HEK293 (cell line): ENCODE data around the gene GNG14.

Experiments
- CTCF ChIA-PET: fragments of 350-600 bp; formaldehyde crosslinking; extraction: SDS; loops from one replicate; lab custom pipeline; 2021; ENCODE audit warnings: antibody characterized with exemption; lab: Yijun Ruan, JAX
- POLR2A ChIA-PET: fragments of 300-600 bp; formaldehyde crosslinking; extraction: SDS; loops from one replicate; lab custom pipeline; 2020; ENCODE audit warnings: antibody characterized with exemption, inconsistent platforms; lab: Yijun Ruan, JAX
- H3K27ac ChIP-seq: fragments of 200-500 bp; sonication (Bioruptor generic); 2 replicates; pipeline ENCODE4 v1.5.1; 2014; ENCODE audit warnings: low read depth, low read length, control low read depth, inconsistent platforms; ENCODE audit errors: extremely low read depth
- H3K36me3 ChIP-seq, 2 experiments: fragments of 200-500 bp in 1 of 2; sonication (Bioruptor generic) in 1 of 2; 1 replicate in 1 of 2; 2 replicates in 1 of 2; pipeline ENCODE4 v1.5.1; 2014 to 2017; ENCODE audit warnings: inconsistent platforms in 2 of 2, low read length in 2 of 2; ENCODE audit not compliant: control insufficient read depth in 2 of 2, insufficient read depth in 1 of 2
- H3K4me1 ChIP-seq: fragments of 200-500 bp; sonication (Bioruptor generic); 2 replicates; pipeline ENCODE4 v1.5.1; 2014; ENCODE audit warnings: mild to moderate bottlenecking, low read length, inconsistent platforms; ENCODE audit not compliant: control insufficient read depth, insufficient read depth
- H3K4me3 ChIP-seq: 2 replicates; pipeline ENCODE4 v1.5.1; 2011; ENCODE audit warnings: low read depth, mild to moderate bottlenecking, control low read depth, low read length, moderate library complexity
- H3K9me3 ChIP-seq: fragments of 200-500 bp; sonication (Bioruptor generic); 2 replicates; pipeline ENCODE4 v1.5.1; 2014; ENCODE audit warnings: low read depth, low read length, inconsistent platforms; ENCODE audit not compliant: control insufficient read depth, insufficient read depth
- AEBP2 ChIP-seq: fragments of 450-650 bp; formaldehyde crosslinking; IDR thresholded peaks from 2 replicates; pipeline ENCODE4 v1.5.1; 2016; ENCODE audit warnings: missing biosample characterization, missing genetic modification characterization, borderline replicate concordance
- HIC1 ChIP-seq: fragments of 450-650 bp; formaldehyde crosslinking; IDR thresholded peaks from 2 replicates; pipeline ENCODE4 v1.5.1; 2016; ENCODE audit warnings: missing biosample characterization, missing genetic modification characterization
- KLF10 ChIP-seq: fragments of 450-650 bp; IDR thresholded peaks from 2 replicates; pipeline ENCODE4 v1.5.1; 2018; ENCODE audit warnings: missing biosample characterization, mild to moderate bottlenecking, missing genetic modification characterization
- REPIN1 ChIP-seq: fragments of 450-650 bp; formaldehyde crosslinking; IDR thresholded peaks from 2 replicates; pipeline ENCODE4 v1.5.1; 2017; ENCODE audit warnings: missing biosample characterization, missing genetic modification characterization, low read depth
- SP2 ChIP-seq: fragments of 450-650 bp; formaldehyde crosslinking; IDR thresholded peaks from 2 replicates; pipeline ENCODE4 v1.5.1; 2016; ENCODE audit warnings: missing biosample characterization, missing genetic modification characterization
- SP3 ChIP-seq: fragments of 450-650 bp; formaldehyde crosslinking; IDR thresholded peaks from 2 replicates; pipeline ENCODE4 v1.5.1; 2016; ENCODE audit warnings: missing biosample characterization, missing genetic modification characterization
- TCF7L2 ChIP-seq: IDR thresholded peaks from 2 replicates; pipeline ENCODE4 v1.6.1; 2011; ENCODE audit warnings: low read depth, mild to moderate bottlenecking, inconsistent platforms, low read length, moderate library complexity, borderline replicate concordance
- TRIM28 ChIP-seq: IDR thresholded peaks from 2 replicates; pipeline ENCODE4 v1.6.1; 2011; ENCODE audit warnings: low read length, control low read depth, borderline replicate concordance
- ZBTB1 ChIP-seq: fragments of 450-650 bp; formaldehyde crosslinking; IDR thresholded peaks from 2 replicates; pipeline ENCODE4 v1.5.1; 2016; ENCODE audit warnings: missing biosample characterization, missing genetic modification characterization
- ZBTB11 ChIP-seq: fragments of 450-650 bp; formaldehyde crosslinking; conservative IDR thresholded peaks from 2 replicates; pipeline ENCODE4 v1.5.1; 2016; ENCODE audit warnings: low read depth, missing biosample characterization, missing genetic modification characterization
- ZBTB21 ChIP-seq: fragments of 450-650 bp; formaldehyde crosslinking; IDR thresholded peaks from 2 replicates; pipeline ENCODE4 v1.5.1; 2017; ENCODE audit warnings: missing biosample characterization, missing genetic modification characterization
- ZBTB44 ChIP-seq: fragments of 450-650 bp; IDR thresholded peaks from 2 replicates; pipeline ENCODE4 v1.5.1; 2018; ENCODE audit warnings: missing biosample characterization, mild to moderate bottlenecking, missing genetic modification characterization
- ZNF174 ChIP-seq: fragments of 450-650 bp; formaldehyde crosslinking; IDR thresholded peaks from 2 replicates; pipeline ENCODE4 v1.5.0; 2017; ENCODE audit warnings: missing biosample characterization, mild to moderate bottlenecking, missing genetic modification characterization
- ZNF175 ChIP-seq: fragments of 450-650 bp; formaldehyde crosslinking; IDR thresholded peaks from 2 replicates; pipeline ENCODE4 v1.5.1; 2016; ENCODE audit warnings: missing biosample characterization, missing genetic modification characterization
- ZNF2 ChIP-seq: fragments of 450-650 bp; formaldehyde crosslinking; IDR thresholded peaks from 2 replicates; pipeline ENCODE4 v1.5.1; 2016; ENCODE audit warnings: missing biosample characterization, missing genetic modification characterization
- ZNF24 ChIP-seq: fragments of 450-650 bp; formaldehyde crosslinking; IDR thresholded peaks from 2 replicates; pipeline ENCODE4 v1.5.1; 2016; ENCODE audit warnings: missing biosample characterization, missing genetic modification characterization
- ZNF302 ChIP-seq: fragments of 450-650 bp; formaldehyde crosslinking; IDR thresholded peaks from 2 replicates; pipeline ENCODE4 v1.5.1; 2016; ENCODE audit warnings: missing biosample characterization, missing genetic modification characterization, low read depth
- ZNF362 ChIP-seq: fragments of 450-650 bp; formaldehyde crosslinking; IDR thresholded peaks from 2 replicates; pipeline ENCODE4 v1.5.1; 2016; ENCODE audit warnings: missing biosample characterization, missing genetic modification characterization
- ZNF366 ChIP-seq: fragments of 450-650 bp; formaldehyde crosslinking; conservative IDR thresholded peaks from 2 replicates; pipeline ENCODE4 v1.5.1; 2016; ENCODE audit warnings: missing biosample characterization, missing genetic modification characterization
- ZNF37A ChIP-seq: fragments of 450-650 bp; IDR thresholded peaks from 2 replicates; pipeline ENCODE4 v1.5.1; 2018; ENCODE audit warnings: missing biosample characterization, missing genetic modification characterization
- ZNF433 ChIP-seq: fragments of 450-650 bp; formaldehyde crosslinking; IDR thresholded peaks from 2 replicates; pipeline ENCODE4 v1.5.1; 2016; ENCODE audit warnings: missing biosample characterization, missing genetic modification characterization, low read depth
- ZNF501 ChIP-seq: fragments of 450-650 bp; formaldehyde crosslinking; IDR thresholded peaks from 2 replicates; pipeline ENCODE4 v1.5.1; 2016; ENCODE audit warnings: missing biosample characterization, missing genetic modification characterization
- ZNF521 ChIP-seq: fragments of 450-650 bp; formaldehyde crosslinking; IDR thresholded peaks from 2 replicates; pipeline ENCODE4 v1.5.1; 2017; ENCODE audit warnings: missing biosample characterization, mild to moderate bottlenecking, missing genetic modification characterization
- ZNF530 ChIP-seq: fragments of 450-650 bp; formaldehyde crosslinking; IDR thresholded peaks from 2 replicates; pipeline ENCODE4 v1.5.1; 2016; ENCODE audit warnings: low read depth, missing biosample characterization, missing genetic modification characterization
- ZNF624 ChIP-seq: fragments of 450-650 bp; formaldehyde crosslinking; IDR thresholded peaks from 2 replicates; pipeline ENCODE4 v1.5.1; 2017; ENCODE audit warnings: missing biosample characterization, missing genetic modification characterization
- ZNF747 ChIP-seq: fragments of 450-650 bp; formaldehyde crosslinking; IDR thresholded peaks from 2 replicates; pipeline ENCODE4 v1.5.1; 2016; ENCODE audit warnings: missing biosample characterization, missing genetic modification characterization
- ZNF76 ChIP-seq: fragments of 450-650 bp; formaldehyde crosslinking; IDR thresholded peaks from 2 replicates; pipeline ENCODE4; 2016; ENCODE audit warnings: low read depth, missing biosample characterization, missing genetic modification characterization, borderline replicate concordance
- ZXDB ChIP-seq: fragments of 450-650 bp; formaldehyde crosslinking; IDR thresholded peaks from 2 replicates; pipeline ENCODE4 v1.5.1; 2016; ENCODE audit warnings: missing biosample characterization, missing genetic modification characterization

GNG14 gene

GRCh38 chr19:12706332-12706718, 18.5 kb downstream of the GNG14 start (continued):
- TF ChIP-seq ZBTB21 (tag by site-specific recombination) = no peak
- no peak for TF ChIP-seq ZNF175 (tag by site-specific recombination)
- TF ChIP-seq REPIN1 (tag by site-specific recombination) = no peak
- no peak for TF ChIP-seq ZNF24 (tag by site-specific recombination)
- TF ChIP-seq ZNF362 (tag by site-specific recombination) = no peak
- TF ChIP-seq ZBTB11 = no peak
- TF ChIP-seq ZBTB1 (tag by site-specific recombination) = no peak
- TF ChIP-seq ZNF747 (tag by site-specific recombination) = no peak

- H3K4me3 ChIP-seq = no peak overlapping the region
- TF ChIP-seq ZNF174 (tag by site-specific recombination) (no peak), SP3 (tag by site-specific recombination) (no peak), ZNF302 (tag by site-specific recombination) (no peak), ZNF624 (no peak), ZNF366 (tag by site-specific recombination) (no peak), TCF7L2 (no peak), ZNF37A (tag by site-specific recombination) (no peak), KLF10 (no peak), HIC1 (tag by site-specific recombination) (no peak), ZBTB44 (tag by site-specific recombination) (no peak), ZNF501 (no peak), SP2 (tag by site-specific recombination) (no peak), ZNF433 (tag by site-specific recombination) (no peak), ZNF2 (tag by site-specific recombination) (no peak), AEBP2 (tag by site-specific recombination) (no peak), ZXDB (tag by site-specific recombination) (no peak), ZNF76 (tag by site-specific recombination) (no peak), ZNF521 (tag by site-specific recombination) (no peak), TRIM28 (no peak), ZNF530 (no peak)
- H3K4me1 ChIP-seq = no peaks in the 10 kb centered on the region
- ChIA-PET POLR2A (interaction anchor here (0.6 kb wide), 1 partner anchor 26 kb away, joined by 3 read pairs; the partner anchor contains the start of gene TRIR), CTCF (interaction anchor here (0.5 to 2.0 kb wide), 3 partner anchors 49 to 1492 kb away, joined by 3 to 6 read pairs (median 4); no protein-coding TSS in a partner anchor)
- peaks cover 63 to 94% of the 10 kb centered on the region in 2 experiments for H3K36me3 ChIP-seq
- H3K27ac ChIP-seq = no peak overlapping the region
- H3K9me3 ChIP-seq = no peaks in the 10 kb centered on the region
Observed at GRCh38 chr19:12708641-12709040, 20.8 kb downstream of the GNG14 start.
